Tibial artery (tissue), 4 donors: Measurements from ENCODE around the gene DVL3.

Experiments
- DNase-seq, 2 donors: peaks; one replicate each; pipeline ENCODE4 v3.0.0-alpha.2; 2019
- H3K27ac ChIP-seq, 2 donors: fragments of 200-600 bp; sonication (generic) in 1 of 2; 1 replicate in 1 of 2; 2 replicates in 1 of 2; pipeline ENCODE4 v1.5.1; 2018 to 2019; ENCODE audit warnings: mild to moderate bottlenecking in 1 of 2
- H3K27me3 ChIP-seq, 2 donors: fragments of 200-600 bp; sonication (generic) in 1 of 2; one replicate each; pipeline versions ENCODE4 v1.5.1 to v1.6.0; 2016 to 2019
- H3K36me3 ChIP-seq, 3 donors: fragments of 200-600 bp; sonication (generic) in 2 of 3; one replicate each; pipeline ENCODE4 v1.5.1; 2016 to 2019; ENCODE audit warnings: mild to moderate bottlenecking in 2 of 3
- H3K4me1 ChIP-seq, 4 donors: fragments of 200-600 bp; sonication (generic) in 2 of 4; 1 replicate in 3 of 4; 2 replicates in 1 of 4; pipeline ENCODE4 v1.5.1; 2016 to 2019
- H3K4me3 ChIP-seq, 2 donors: fragments of 200-600 bp; sonication (generic) in 1 of 2; 1 replicate in 1 of 2; 2 replicates in 1 of 2; pipeline ENCODE4 v1.5.1; 2018 to 2019; ENCODE audit warnings: mild to moderate bottlenecking in 2 of 2
- H3K9me3 ChIP-seq, 3 donors: fragments of 200-600 bp; sonication (generic) in 1 of 3; one replicate each; pipeline ENCODE4 v1.5.1; 2016 to 2019
- intact Hi-C: fragments of 100-400 bp; cut with DNase I; formaldehyde crosslinking; loops from one replicate; pipeline ENCODE4 v1.15.0; 2023; ENCODE audit warnings: low total_unique reads
- TF ChIP-seq, protein P1 (sequence below), 2 experiments: fragments of 200-600 bp in 1 of 2; fragments of 450-650 bp in 1 of 2; IDR thresholded peaks; one replicate each; pipeline ENCODE4 v1.5.1; 2017 to 2019; ENCODE audit warnings: antibody characterized with exemption in 2 of 2, mild to moderate bottlenecking in 1 of 2, moderate library complexity in 1 of 2

The DVL3 gene

DNA sequence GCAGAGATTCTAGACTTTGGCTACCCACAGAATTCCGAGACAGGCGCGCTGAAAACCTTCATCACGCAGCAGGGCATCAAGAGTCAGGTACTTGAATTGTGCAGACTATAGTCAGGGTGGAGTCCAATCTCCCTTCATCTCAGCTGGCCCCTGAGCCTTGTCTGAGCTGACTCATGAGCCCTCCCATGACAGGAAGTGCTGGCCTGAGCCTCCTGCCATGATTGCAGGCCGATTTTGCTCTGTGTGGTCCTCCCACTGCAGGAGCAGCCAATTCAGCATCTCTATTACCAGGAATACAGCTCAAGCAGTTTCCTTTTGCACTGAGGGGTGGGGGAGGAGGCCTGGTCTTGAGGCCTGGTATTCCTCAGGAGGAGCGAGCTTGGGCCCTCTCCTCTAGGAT is 25.0 kb downstream of the DVL3 start:
- no peaks in the 10 kb centered on the region for H3K27me3 ChIP-seq
- H3K4me1 ChIP-seq = peaks cover 0 to 31% (median 26%) of the 10 kb centered on the region in 4 donors
- intact Hi-C loops = no loop called here
- no peaks in the 10 kb centered on the region for H3K9me3 ChIP-seq
- H3K36me3 ChIP-seq = peaks cover 66 to 79% (median 75%) of the 10 kb centered on the region in 3 donors
- H3K27ac ChIP-seq = no peak overlapping the region
- no peak overlapping the region for H3K4me3 ChIP-seq
- TF ChIP-seq, protein P1, sequence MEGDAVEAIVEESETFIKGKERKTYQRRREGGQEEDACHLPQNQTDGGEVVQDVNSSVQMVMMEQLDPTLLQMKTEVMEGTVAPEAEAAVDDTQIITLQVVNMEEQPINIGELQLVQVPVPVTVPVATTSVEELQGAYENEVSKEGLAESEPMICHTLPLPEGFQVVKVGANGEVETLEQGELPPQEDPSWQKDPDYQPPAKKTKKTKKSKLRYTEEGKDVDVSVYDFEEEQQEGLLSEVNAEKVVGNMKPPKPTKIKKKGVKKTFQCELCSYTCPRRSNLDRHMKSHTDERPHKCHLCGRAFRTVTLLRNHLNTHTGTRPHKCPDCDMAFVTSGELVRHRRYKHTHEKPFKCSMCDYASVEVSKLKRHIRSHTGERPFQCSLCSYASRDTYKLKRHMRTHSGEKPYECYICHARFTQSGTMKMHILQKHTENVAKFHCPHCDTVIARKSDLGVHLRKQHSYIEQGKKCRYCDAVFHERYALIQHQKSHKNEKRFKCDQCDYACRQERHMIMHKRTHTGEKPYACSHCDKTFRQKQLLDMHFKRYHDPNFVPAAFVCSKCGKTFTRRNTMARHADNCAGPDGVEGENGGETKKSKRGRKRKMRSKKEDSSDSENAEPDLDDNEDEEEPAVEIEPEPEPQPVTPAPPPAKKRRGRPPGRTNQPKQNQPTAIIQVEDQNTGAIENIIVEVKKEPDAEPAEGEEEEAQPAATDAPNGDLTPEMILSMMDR (IDR thresholded peaks at IDR 0.05) = no peak
- DNase-seq = no peak

GRCh38 chr3:184181596-184181995 is 26.4 kb downstream of the DVL3 start:
- Histone ChIP-seq H3K36me3 (peaks cover 66 to 79% (median 75%) of the 10 kb centered on the region in 3 donors), H3K4me1 (peaks cover 0 to 24% (median 21%) of the 10 kb centered on the region in 4 donors), H3K27me3 (no peaks in the 10 kb centered on the region), H3K27ac (no peak overlapping the region), H3K9me3 (no peaks in the 10 kb centered on the region), H3K4me3 (no peak overlapping the region)
- intact Hi-C loops = no loop called here
- no peak for DNase-seq
- TF ChIP-seq, protein P1 (IDR thresholded peaks at IDR 0.05) = no peak

GRCh38 chr3:184183679-184184078 is 28.5 kb downstream of the DVL3 start:
- DNase-seq = no peak
- no peak overlapping the region for H3K4me3 ChIP-seq
- H3K9me3 ChIP-seq = no peaks in the 10 kb centered on the region
- intact Hi-C loops = no loop called here
- TF ChIP-seq, protein P1 (IDR thresholded peaks at IDR 0.05) = no peak
- H3K27ac ChIP-seq = no peak overlapping the region
- peaks cover 0 to 27% (median 22%) of the 10 kb centered on the region in 4 donors for H3K4me1 ChIP-seq
- H3K27me3 ChIP-seq = no peaks in the 10 kb centered on the region
- peaks cover 57 to 69% (median 63%) of the 10 kb centered on the region in 3 donors for H3K36me3 ChIP-seq

DNA sequence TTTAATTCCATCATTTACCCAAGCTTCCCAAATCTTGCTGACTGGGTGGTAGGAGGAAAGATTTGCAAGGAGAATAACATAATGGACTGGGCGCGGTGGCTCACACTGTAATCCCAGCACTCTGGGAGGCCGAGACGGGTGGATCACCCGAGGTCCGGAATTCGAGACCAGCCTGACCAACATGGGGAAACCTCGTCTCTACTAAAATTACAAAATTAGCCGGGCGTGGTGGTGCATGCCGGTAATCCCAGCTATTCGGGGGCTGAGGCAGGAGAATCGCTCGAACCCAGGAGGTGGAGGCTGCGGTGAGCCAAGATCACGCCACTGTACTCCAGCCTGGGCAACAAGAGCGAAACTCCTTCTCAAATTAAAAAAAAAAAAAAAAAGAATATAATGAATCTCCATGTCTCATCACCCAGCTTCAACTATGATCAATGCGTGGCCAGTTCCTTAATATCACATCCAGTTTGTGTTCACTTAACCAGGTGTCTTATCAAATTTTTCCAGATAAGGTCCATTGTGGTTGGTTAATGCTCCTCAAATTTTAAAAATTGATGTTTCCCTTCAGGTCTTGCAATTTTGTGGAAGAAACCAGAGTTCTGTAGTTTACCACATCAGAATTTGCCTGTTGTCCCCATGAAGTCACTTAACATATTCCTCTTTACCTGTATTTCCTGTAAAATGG is 29.5 kb downstream of the DVL3 start:
- intact Hi-C loops = loop anchor here (5.0 kb wide), 2 partner anchors 32 to 63 kb away; partner anchors contain the start of genes ALG3 and EEF1AKMT4
- H3K27ac ChIP-seq = peak overlapping the region; percentile 87
- DNase-seq = no peak
- no peaks in the 10 kb centered on the region for H3K27me3 ChIP-seq
- H3K4me1 ChIP-seq = peaks cover 0 to 29% (median 23%) of the 10 kb centered on the region in 4 donors
- TF ChIP-seq, protein P1 (IDR thresholded peaks at IDR 0.05) = no peak
- H3K36me3 ChIP-seq = peaks cover 57 to 69% (median 63%) of the 10 kb centered on the region in 3 donors
- no peaks in the 10 kb centered on the region for H3K9me3 ChIP-seq
- no peak overlapping the region for H3K4me3 ChIP-seq

- peak; percentile 99 to 100 for DNase-seq
- Histone ChIP-seq H3K9me3 (no peaks in the 10 kb centered on the region), H3K27me3 (no peaks in the 10 kb centered on the region), H3K36me3 (peaks cover 57 to 69% (median 63%) of the 10 kb centered on the region in 3 donors), H3K4me3 (peak overlapping the region; percentile 77 to 83), H3K4me1 (peaks cover 0 to 30% (median 23%) of the 10 kb centered on the region in 4 donors), H3K27ac (peak overlapping the region; percentile 87)
- TF ChIP-seq, protein P1 (IDR thresholded peaks at IDR 0.05) = no peak
- intact Hi-C loops = loop anchor here (5.0 kb wide), 2 partner anchors 33 to 62 kb away; partner anchors contain the start of genes ALG3 and EEF1AKMT4
Measured at GRCh38 chr3:184185461-184186183, 30.4 kb downstream of the DVL3 start.
